B cell (primary cell): ENCODE data around the gene INTS7. TPM values are rescaled to one million over a fixed set of nuclear protein-coding genes. Genes with fewer than 3 reads are reported as not detected.

Source experiments
- ATAC-seq: fragments of 200-7000 bp; cut with Tn5 transposase; one replicate; pipeline ENCODE4 v1.10.0; 2021; ENCODE audit warnings: low read depth, mild to moderate bottlenecking, moderate number of reproducible peaks, moderate library complexity
- CTCF ChIA-PET: fragments of 350-600 bp; sonication (Branson Sonifier 250); formaldehyde crosslinking; loops from one replicate; lab custom pipeline; 2021; ENCODE audit warnings: antibody characterized with exemption, inconsistent platforms; lab: Charles Lee
- POLR2A ChIA-PET: fragments of 350-600 bp; sonication (Branson Sonifier 250); formaldehyde crosslinking; loops from one replicate; lab custom pipeline; 2021; ENCODE audit warnings: antibody characterized with exemption; lab: Charles Lee
- DNase-seq: peaks from one replicate; pipeline ENCODE4 v3.0.0; 2013
- H2AFZ ChIP-seq: 2 replicates; pipeline ENCODE4 v1.6.1; 2012; ENCODE audit warnings: mild to moderate bottlenecking, low read depth, low read length; ENCODE audit not compliant: insufficient read depth, poor library complexity, severe bottlenecking
- H3K27ac ChIP-seq, 2 donors: 1 replicate in 1 of 2; 2 replicates in 1 of 2; pipeline ENCODE4 v1.5.1; 2012 to 2013; ENCODE audit warnings: low read length in 2 of 2, mild to moderate bottlenecking in 2 of 2, moderate library complexity in 1 of 2
- H3K27me3 ChIP-seq, 4 experiments: fragments of 200-600 bp in 1 of 4; sonication (generic) in 1 of 4; replicated peaks in 1 of 4; 1 replicate in 2 of 4; 2 replicates in 2 of 4; pipeline versions ENCODE4 v1.6.1 to v1.7.0; 2013 to 2016; ENCODE audit warnings: low read length in 3 of 4, mild to moderate bottlenecking in 2 of 4, mixed read lengths in 1 of 4, moderate library complexity in 1 of 4; ENCODE audit not compliant: insufficient read depth in 4 of 4, control insufficient read depth in 3 of 4; ENCODE audit errors: control extremely low read depth in 1 of 4
- H3K36me3 ChIP-seq, 2 experiments: replicated peaks in 1 of 2; 1 replicate in 1 of 2; 2 replicates in 1 of 2; pipeline versions ENCODE4 v1.6.1 to v1.7.1; 2013; ENCODE audit warnings: low read length in 1 of 2; ENCODE audit not compliant: insufficient read depth in 2 of 2, control insufficient read depth in 1 of 2; ENCODE audit errors: control extremely low read depth in 1 of 2, extremely low read depth in 1 of 2
- H3K4me1 ChIP-seq, 2 donors: fragments of 200-600 bp in 1 of 2; sonication (generic) in 1 of 2; 1 replicate in 1 of 2; 2 replicates in 1 of 2; pipeline versions ENCODE4 v1.5.1 to v1.6.1; 2013 to 2017; ENCODE audit warnings: low read length in 2 of 2; ENCODE audit not compliant: control insufficient read depth in 2 of 2, insufficient read depth in 2 of 2
- H3K4me2 ChIP-seq: replicated peaks from 2 replicates; pipeline ENCODE3; 2012; ENCODE audit warnings: mild to moderate bottlenecking, low read depth, low read length; ENCODE audit not compliant: poor library complexity, severe bottlenecking
- H3K4me3 ChIP-seq, 5 experiments: fragments of 200-600 bp in 1 of 5; sonication (generic) in 1 of 5; 1 replicate in 3 of 5; 2 replicates in 2 of 5; pipeline versions ENCODE4 v1.5.1 to v1.7.0; 2011 to 2016; ENCODE audit warnings: low read length in 4 of 5, mild to moderate bottlenecking in 4 of 5, low read depth in 2 of 5, control low read depth in 1 of 5, moderate library complexity in 1 of 5; ENCODE audit not compliant: insufficient read depth in 1 of 5; ENCODE audit errors: control extremely low read depth in 1 of 5, extremely low read depth in 1 of 5
- H3K79me2 ChIP-seq: fragments of 200-600 bp; sonication (generic); one replicate; pipeline ENCODE4 v1.6.0; 2016; ENCODE audit warnings: low read length; ENCODE audit not compliant: control insufficient read depth, insufficient read depth
- H3K9ac ChIP-seq: fragments of 200-600 bp; sonication (generic); 2 replicates; pipeline ENCODE4 v1.6.1; 2017; ENCODE audit warnings: mild to moderate bottlenecking, low read length, moderate library complexity
- H3K9me3 ChIP-seq, 3 donors: one replicate each; pipeline versions ENCODE4 v1.6.1 to v1.7.1; 2013; ENCODE audit warnings: low read length in 2 of 3; ENCODE audit not compliant: control insufficient read depth in 2 of 3, insufficient read depth in 1 of 3; ENCODE audit errors: control extremely low read depth in 1 of 3
- H4K20me1 ChIP-seq: 2 replicates; pipeline ENCODE4 v1.6.0; 2012; ENCODE audit warnings: mild to moderate bottlenecking, low read length; ENCODE audit not compliant: insufficient read depth, control insufficient read depth, poor library complexity, severe bottlenecking
- H3K27ac Mint-ChIP-seq: one replicate; pipeline ENCODE4 v1.8.0; 2021; ENCODE audit warnings: mixed read lengths
- H3K27me3 Mint-ChIP-seq: one replicate; pipeline ENCODE4 v1.8.0; 2021; ENCODE audit warnings: mixed read lengths
- H3K4me1 Mint-ChIP-seq: one replicate; pipeline ENCODE4 v1.8.0; 2021; ENCODE audit warnings: mixed read lengths
- H3K4me3 Mint-ChIP-seq: one replicate; pipeline ENCODE4 v1.8.0; 2021; ENCODE audit warnings: mixed read lengths
- H3K9me3 Mint-ChIP-seq: one replicate; pipeline ENCODE4 v1.8.0; 2022; ENCODE audit warnings: mixed read lengths; ENCODE audit not compliant: insufficient read depth
- CTCF ChIP-seq: fragments of 200-600 bp; IDR thresholded peaks from one replicate; pipeline ENCODE4 v1.8.0; 2022; ENCODE audit warnings: antibody characterized with exemption, mild to moderate bottlenecking
- EZH2 ChIP-seq: IDR thresholded peaks from 2 replicates; pipeline ENCODE4 v1.6.1; 2012; ENCODE audit warnings: borderline replicate concordance, low read depth, mild to moderate bottlenecking, moderate library complexity, low read length; ENCODE audit not compliant: insufficient read depth, poor library complexity, severe bottlenecking
- WGBS: methylation state at CpG from one replicate; pipeline ENCODE4 v1.1.5; 2013; ENCODE audit warnings: missing lambda C conversion rate; ENCODE audit not compliant: insufficient coverage; 5-methylcytosine and 5-hydroxymethylcytosine counted together
- intact Hi-C: fragments of 100-400 bp; cut with micrococcal nuclease; formaldehyde crosslinking; loops from one replicate; pipeline ENCODE4 v1.10.0; 2022
- polyA plus RNA-seq: library from polyadenylated mRNA; depleted of rRNA; stranded (reverse); fragments of >200 nt; gene quantifications from 2 replicates; pipeline ENCODE4 v1.2.3, GENCODE V29; 2012
- total RNA-seq, 2 donors: library from RNA; stranded (reverse); fragments of 120-200 nt in 1 of 2; gene quantifications; 1 replicate in 1 of 2; 2 replicates in 1 of 2; pipeline versions ENCODE4 v1.2.3 to v1.2.4, GENCODE V29; 2013 to 2022

Gene INTS7
- total and polyA plus RNA-seq, 2 donors (not counting 1 experiment from before 2014, with no cell fraction given): 8.3 to 19.2 TPM

- ChIA-PET POLR2A (no interaction called here), CTCF (interaction anchor here (1.7 kb wide), 1 partner anchor 8 kb away, joined by 3 read pairs; no protein-coding TSS in a partner anchor)
- Histone ChIP-seq H3K27ac (no peak overlapping the region), H3K4me3 (no peak overlapping the region), H3K4me1 (peaks cover 0 to 3% of the 10 kb centered on the region in 2 donors), H4K20me1 (no peaks in the 10 kb centered on the region), H3K36me3 (peaks cover 0 to 31% of the 10 kb centered on the region in 2 experiments), H3K27me3 (no peaks in the 10 kb centered on the region), H3K9ac (no peak overlapping the region), H3K4me2 (no peak overlapping the region), H2AFZ (no peak overlapping the region), H3K79me2 (no peaks in the 10 kb centered on the region), H3K9me3 (no peaks in the 10 kb centered on the region)
- peaks cover 5% of the 10 kb centered on the region for H3K4me1 Mint-ChIP-seq
- no peak overlapping the region for H3K4me3 Mint-ChIP-seq
- no peaks in the 10 kb centered on the region for H3K9me3 Mint-ChIP-seq
- H3K27ac Mint-ChIP-seq: no peak overlapping the region
- no peak for TF ChIP-seq CTCF
- TF ChIP-seq EZH2: no peak
- WGBS: no CpG with 5 or more reads among the region's 4 CpGs
- H3K27me3 Mint-ChIP-seq: no peaks in the 10 kb centered on the region
- ATAC-seq (no peak), DNase-seq (no peak)
- intact Hi-C loops: no loop called here
Measured at GRCh38 chr1:211978596-211978995, 56.8 kb downstream of the INTS7 start.

GRCh38 chr1:211975152-211975941, 60.0 kb downstream of the INTS7 start:
- ChIA-PET CTCF (no interaction called here), POLR2A (no interaction called here)
- Histone ChIP-seq H3K9me3 (no peaks in the 10 kb centered on the region), H3K27me3 (no peaks in the 10 kb centered on the region), H3K4me3 (no peak overlapping the region), H3K36me3 (peaks cover 0 to 28% of the 10 kb centered on the region in 2 experiments), H3K79me2 (no peaks in the 10 kb centered on the region), H2AFZ (no peak overlapping the region), H3K27ac (peak overlapping the region in 1 of 2 donors; percentile 52), H3K9ac (no peak overlapping the region), H4K20me1 (no peaks in the 10 kb centered on the region), H3K4me1 (peaks cover 0 to 3% of the 10 kb centered on the region in 2 donors), H3K4me2 (no peak overlapping the region)
- Mint-ChIP-seq H3K27me3 (no peaks in the 10 kb centered on the region), H3K4me3 (no peak overlapping the region), H3K27ac (no peak overlapping the region), H3K9me3 (no peaks in the 10 kb centered on the region), H3K4me1 (peaks cover 5% of the 10 kb centered on the region)
- no peak for DNase-seq
- no peak for TF ChIP-seq EZH2
- no peak for TF ChIP-seq CTCF
- intact Hi-C loops: no loop called here
- no CpG with 5 or more reads among the region's 3 CpGs for WGBS
- no peak for ATAC-seq
